Vagina (tissue), 2 donors: ENCODE data around the gene FAM118B. TPM values are rescaled to one million over a fixed set of nuclear protein-coding genes. Genes with fewer than 3 reads are reported as not detected.

Source experiments
- DNase-seq, 2 donors: peaks; one replicate each; pipeline ENCODE4 v3.0.0-alpha.2; 2017; ENCODE audit errors: extremely low spot score in 2 of 2
- H3K27ac ChIP-seq: fragments of 200-600 bp; sonication (generic); one replicate; pipeline ENCODE4 v1.5.1; 2019
- H3K27me3 ChIP-seq: fragments of 200-600 bp; sonication (generic); one replicate; pipeline ENCODE4 v1.5.1; 2019
- H3K36me3 ChIP-seq, 2 donors: fragments of 200-600 bp; sonication (generic); one replicate each; pipeline ENCODE4 v1.5.1; 2017 to 2019
- H3K4me1 ChIP-seq: fragments of 200-600 bp; sonication (generic); one replicate; pipeline ENCODE4 v1.5.1; 2019
- H3K4me3 ChIP-seq, 2 donors: fragments of 200-600 bp; sonication (generic); 1 replicate in 1 of 2; 2 replicates in 1 of 2; pipeline ENCODE4 v1.5.1; 2016 to 2019
- H3K9me3 ChIP-seq: fragments of 200-600 bp; sonication (generic); one replicate; pipeline ENCODE4 v1.5.1; 2019
- POLR2A ChIP-seq, 2 donors: fragments of 450-650 bp; IDR thresholded peaks; one replicate each; pipeline ENCODE4 v1.6.1; 2017; ENCODE audit warnings: antibody characterized with exemption in 2 of 2, mild to moderate bottlenecking in 2 of 2, moderate library complexity in 2 of 2
- POLR2AphosphoS5 ChIP-seq, 2 donors: sonication (generic); formaldehyde crosslinking; IDR thresholded peaks; one replicate each; pipeline ENCODE4 v1.9.0; 2017; ENCODE audit warnings: antibody characterized with exemption in 2 of 2, mild to moderate bottlenecking in 2 of 2, low read depth in 1 of 2; ENCODE audit not compliant: insufficient read depth in 1 of 2
- intact Hi-C: fragments of 100-400 bp; cut with DNase I; formaldehyde crosslinking; loops from one replicate; pipeline ENCODE4 v1.15.1; 2023
- total RNA-seq: library from RNA; depleted of rRNA; stranded (reverse); fragments of >200 nt; gene quantifications from one replicate; pipeline ENCODE4 v1.2.3, GENCODE V29; 2016
- TF ChIP-seq, protein P1 (sequence below), 3 experiments: fragments of 450-650 bp in 2 of 3; fragments of 200-600 bp in 1 of 3; sonication (generic) in 1 of 3; IDR thresholded peaks; one replicate each; pipeline ENCODE4 v1.5.1; 2017 to 2019; ENCODE audit warnings: antibody characterized with exemption in 3 of 3, mild to moderate bottlenecking in 2 of 3, moderate library complexity in 2 of 3

Gene FAM118B
- total RNA-seq, 1 donor from 2014 or later: 14.7 TPM

GRCh38 chr11:126202646-126203359 lies 8.8 kb upstream of the FAM118B start:
- TF ChIP-seq POLR2A (IDR thresholded peaks at IDR 0.05) (no peak), POLR2AphosphoS5 (IDR thresholded peaks at IDR 0.05; ENCODE audit: insufficient read depth in 1 of 2, low read depth in 1 of 2) (no peak)
- TF ChIP-seq, protein P1, sequence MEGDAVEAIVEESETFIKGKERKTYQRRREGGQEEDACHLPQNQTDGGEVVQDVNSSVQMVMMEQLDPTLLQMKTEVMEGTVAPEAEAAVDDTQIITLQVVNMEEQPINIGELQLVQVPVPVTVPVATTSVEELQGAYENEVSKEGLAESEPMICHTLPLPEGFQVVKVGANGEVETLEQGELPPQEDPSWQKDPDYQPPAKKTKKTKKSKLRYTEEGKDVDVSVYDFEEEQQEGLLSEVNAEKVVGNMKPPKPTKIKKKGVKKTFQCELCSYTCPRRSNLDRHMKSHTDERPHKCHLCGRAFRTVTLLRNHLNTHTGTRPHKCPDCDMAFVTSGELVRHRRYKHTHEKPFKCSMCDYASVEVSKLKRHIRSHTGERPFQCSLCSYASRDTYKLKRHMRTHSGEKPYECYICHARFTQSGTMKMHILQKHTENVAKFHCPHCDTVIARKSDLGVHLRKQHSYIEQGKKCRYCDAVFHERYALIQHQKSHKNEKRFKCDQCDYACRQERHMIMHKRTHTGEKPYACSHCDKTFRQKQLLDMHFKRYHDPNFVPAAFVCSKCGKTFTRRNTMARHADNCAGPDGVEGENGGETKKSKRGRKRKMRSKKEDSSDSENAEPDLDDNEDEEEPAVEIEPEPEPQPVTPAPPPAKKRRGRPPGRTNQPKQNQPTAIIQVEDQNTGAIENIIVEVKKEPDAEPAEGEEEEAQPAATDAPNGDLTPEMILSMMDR (IDR thresholded peaks at IDR 0.05): no peak
- no peak for DNase-seq
- H3K36me3 ChIP-seq: peaks cover 0 to 75% of the 10 kb centered on the region in 2 donors
- H3K4me3 ChIP-seq: no peak overlapping the region
- H3K9me3 ChIP-seq: no peaks in the 10 kb centered on the region
- no peaks in the 10 kb centered on the region for H3K4me1 ChIP-seq
- no peak overlapping the region for H3K27ac ChIP-seq
- H3K27me3 ChIP-seq: no peaks in the 10 kb centered on the region
- intact Hi-C loops: no loop called here

GRCh38 chr11:126205359-126205758 lies 6.2 kb upstream of the FAM118B start:
- Histone ChIP-seq H3K36me3 (peaks cover 0 to 83% of the 10 kb centered on the region in 2 donors), H3K4me3 (no peak overlapping the region), H3K27me3 (no peaks in the 10 kb centered on the region), H3K27ac (no peak overlapping the region), H3K4me1 (peaks cover 7% of the 10 kb centered on the region), H3K9me3 (no peaks in the 10 kb centered on the region)
- intact Hi-C loops: no loop called here
- no peak for DNase-seq
- TF ChIP-seq, protein P1 (IDR thresholded peaks at IDR 0.05): no peak
- TF ChIP-seq POLR2A (IDR thresholded peaks at IDR 0.05): no peak

DNA sequence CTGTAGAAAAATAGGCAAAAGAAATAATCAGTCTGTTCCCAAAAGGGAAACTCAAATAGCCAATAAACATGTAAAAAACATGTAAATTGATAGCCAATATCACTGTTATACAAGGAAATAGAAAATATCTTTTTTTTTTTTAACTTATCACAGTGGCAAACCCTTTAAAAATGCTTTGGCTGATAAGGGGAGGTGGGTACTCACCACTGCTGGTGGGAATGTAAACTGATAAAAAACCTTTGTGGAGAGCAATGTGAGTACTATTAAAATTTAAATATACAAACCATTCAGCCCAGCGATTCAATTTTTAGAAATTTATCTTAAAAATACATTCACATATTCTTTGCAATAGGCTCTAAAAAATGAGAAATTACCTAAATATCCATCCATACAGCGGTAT lies 3.7 kb upstream of the FAM118B start:
- Histone ChIP-seq H3K4me1 (peaks cover 25% of the 10 kb centered on the region), H3K9me3 (no peaks in the 10 kb centered on the region), H3K27me3 (no peaks in the 10 kb centered on the region), H3K27ac (no peak overlapping the region), H3K4me3 (no peak overlapping the region), H3K36me3 (peaks cover 0 to 60% of the 10 kb centered on the region in 2 donors)
- intact Hi-C loops: loop anchor here (1.0 kb wide), 1 partner anchor 22 kb away; no protein-coding TSS in a partner anchor
- no peak for DNase-seq
- no peak for TF ChIP-seq POLR2AphosphoS5 (IDR thresholded peaks at IDR 0.05; ENCODE audit: insufficient read depth in 1 of 2, low read depth in 1 of 2)
- no peak for TF ChIP-seq POLR2A (IDR thresholded peaks at IDR 0.05)
- TF ChIP-seq, protein P1 (IDR thresholded peaks at IDR 0.05): no peak

DNA sequence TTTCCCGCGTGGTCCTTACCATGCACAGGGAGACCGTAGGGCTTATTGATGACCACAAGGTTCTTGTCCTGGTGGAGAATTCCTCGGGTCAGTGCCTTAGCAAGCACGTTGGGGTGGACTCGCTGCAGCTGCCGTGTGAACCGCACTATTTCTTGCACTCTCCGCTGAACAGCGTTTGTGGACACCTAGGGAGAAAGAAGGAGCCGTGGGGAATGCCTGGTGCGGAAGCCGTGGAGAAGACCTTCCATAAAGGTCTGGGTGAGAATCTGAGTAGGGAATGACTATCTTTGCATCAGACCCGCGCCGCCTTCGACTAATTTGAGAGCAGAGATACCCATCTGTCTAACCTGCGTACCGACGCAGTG lies 729 bp upstream of the FAM118B start:
- TF ChIP-seq, protein P1 (IDR thresholded peaks at IDR 0.05): no peak
- TF ChIP-seq POLR2AphosphoS5 (IDR thresholded peaks at IDR 0.05; ENCODE audit: insufficient read depth in 1 of 2, low read depth in 1 of 2) (no peak), POLR2A (IDR thresholded peaks at IDR 0.05) (no peak)
- no peak overlapping the region for H3K27ac ChIP-seq
- no peaks in the 10 kb centered on the region for H3K9me3 ChIP-seq
- intact Hi-C loops: loop anchor here (10.0 kb wide), 1 partner anchor 54 kb away; the partner anchor contains the start of genes FOXRED1 and SRPRA
- H3K36me3 ChIP-seq: peaks cover 0 to 31% of the 10 kb centered on the region in 2 donors
- H3K4me1 ChIP-seq: peaks cover 36% of the 10 kb centered on the region
- no peaks in the 10 kb centered on the region for H3K27me3 ChIP-seq
- peak overlapping the region; percentile 88 to 95 for H3K4me3 ChIP-seq
- no peak for DNase-seq

DNA sequence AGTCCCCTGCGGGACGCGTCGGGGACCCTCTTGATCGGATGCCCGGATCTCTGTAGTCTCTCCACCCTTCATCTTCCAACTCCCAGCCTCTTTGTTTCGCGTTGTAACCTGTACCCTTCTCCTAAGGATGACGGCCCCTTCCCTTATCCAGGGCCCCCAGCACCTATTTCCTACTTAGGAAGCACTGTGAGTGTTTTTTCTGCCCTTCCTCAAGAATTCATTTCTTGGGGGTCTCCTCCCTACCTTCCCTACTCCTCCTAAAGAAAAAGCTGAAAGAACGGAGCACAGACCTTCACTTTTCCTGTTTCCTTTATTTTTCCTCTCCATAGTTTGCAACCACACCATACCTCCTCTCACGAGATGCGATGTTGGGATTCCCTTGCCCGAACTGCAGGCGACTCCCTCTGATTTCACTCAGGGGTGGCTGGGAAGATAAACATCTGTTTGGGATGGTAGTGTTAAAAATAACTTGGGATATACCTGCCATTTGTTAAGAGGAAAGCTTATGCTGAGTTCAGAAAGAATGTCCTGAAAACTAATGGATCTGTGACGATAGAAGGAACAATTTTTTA lies 593 bp downstream of the FAM118B start:
- Histone ChIP-seq H3K4me1 (peaks cover 36% of the 10 kb centered on the region), H3K36me3 (peaks cover 0 to 22% of the 10 kb centered on the region in 2 donors), H3K4me3 (peak overlapping the region; percentile 88 to 95), H3K27me3 (no peaks in the 10 kb centered on the region), H3K27ac (peak overlapping the region; percentile 22), H3K9me3 (no peaks in the 10 kb centered on the region)
- intact Hi-C loops: loop anchor here (10.0 kb wide), 1 partner anchor 53 kb away; the partner anchor contains the start of genes FOXRED1 and SRPRA
- TF ChIP-seq POLR2A (IDR thresholded peaks at IDR 0.05): no peak
- TF ChIP-seq, protein P1 (IDR thresholded peaks at IDR 0.05): no peak
- no peak for TF ChIP-seq POLR2AphosphoS5 (IDR thresholded peaks at IDR 0.05; ENCODE audit: insufficient read depth in 1 of 2, low read depth in 1 of 2)
- no peak for DNase-seq
